HG02798 (cell line): ENCODE results near the gene OTC.

Experiments
- ATAC-seq: cut with Tn5 transposase; IDR thresholded peaks from one replicate; pipeline ENCODE4 v1.9.1; 2021; ENCODE audit warnings: mild to moderate bottlenecking; ENCODE audit not compliant: unreplicated experiment, poor library complexity

OTC gene

GRCh38 chrX:38458071-38458470, 105.7 kb downstream of the OTC start:
- no peak for ATAC-seq

GRCh38 chrX:38462257-38462656, 109.9 kb downstream of the OTC start:
- ATAC-seq: no peak

- no peak for ATAC-seq
Observed at GRCh38 chrX:38465686-38466085, 113.3 kb downstream of the OTC start.

- no peak for ATAC-seq
Observed at GRCh38 chrX:38468563-38469157, 116.3 kb downstream of the OTC start.
